GM18526 (cell line): ENCODE results near the gene CDS2.

Experiments used
- POLR2A ChIP-seq: IDR thresholded peaks from 3 replicates; pipeline ENCODE4 v1.6.1; 2011; ENCODE audit not compliant: insufficient read length; ENCODE audit errors: extremely low read depth

The CDS2 gene

DNA sequence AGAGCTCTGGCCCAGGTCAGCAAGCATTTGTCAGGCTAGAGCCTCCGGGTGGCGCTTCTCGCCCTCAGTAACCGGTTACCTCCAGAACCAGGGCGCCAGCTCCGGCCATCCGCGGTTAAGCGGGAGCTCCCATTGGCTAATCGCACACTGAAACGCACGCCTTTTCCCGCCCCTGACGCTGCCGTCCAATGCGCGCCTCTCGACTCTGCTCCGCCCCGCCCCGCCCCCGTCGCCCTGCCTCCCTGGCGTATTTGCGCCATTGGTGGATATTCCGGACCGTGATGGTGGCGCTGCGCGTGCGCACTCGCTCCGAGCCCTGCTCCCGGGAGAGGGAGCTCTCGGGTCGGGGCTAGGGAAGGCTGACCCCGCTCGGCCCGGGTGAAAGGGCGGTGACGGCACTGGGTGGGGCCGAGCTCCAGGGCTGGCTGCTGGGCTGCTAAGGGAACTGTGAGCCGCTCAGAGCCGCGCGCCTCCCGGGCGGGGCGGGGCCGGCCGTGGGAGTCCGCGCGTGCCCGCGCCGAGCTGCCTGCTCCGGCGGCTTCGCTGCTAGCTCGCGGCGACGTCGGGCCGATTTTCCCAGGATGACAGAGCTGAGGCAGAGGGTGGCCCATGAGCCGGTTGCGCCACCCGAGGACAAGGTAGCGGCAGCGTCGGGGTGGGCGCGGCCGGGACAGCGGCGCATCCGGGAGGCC is at the start of gene CDS2:
TSS of gene CDS2 (plus strand) at position 497 of the 692 bp plus-strand sequence. CDS start at position 582, 85 bp downstream.
- peak; percentile 68 for TF ChIP-seq POLR2A

DNA sequence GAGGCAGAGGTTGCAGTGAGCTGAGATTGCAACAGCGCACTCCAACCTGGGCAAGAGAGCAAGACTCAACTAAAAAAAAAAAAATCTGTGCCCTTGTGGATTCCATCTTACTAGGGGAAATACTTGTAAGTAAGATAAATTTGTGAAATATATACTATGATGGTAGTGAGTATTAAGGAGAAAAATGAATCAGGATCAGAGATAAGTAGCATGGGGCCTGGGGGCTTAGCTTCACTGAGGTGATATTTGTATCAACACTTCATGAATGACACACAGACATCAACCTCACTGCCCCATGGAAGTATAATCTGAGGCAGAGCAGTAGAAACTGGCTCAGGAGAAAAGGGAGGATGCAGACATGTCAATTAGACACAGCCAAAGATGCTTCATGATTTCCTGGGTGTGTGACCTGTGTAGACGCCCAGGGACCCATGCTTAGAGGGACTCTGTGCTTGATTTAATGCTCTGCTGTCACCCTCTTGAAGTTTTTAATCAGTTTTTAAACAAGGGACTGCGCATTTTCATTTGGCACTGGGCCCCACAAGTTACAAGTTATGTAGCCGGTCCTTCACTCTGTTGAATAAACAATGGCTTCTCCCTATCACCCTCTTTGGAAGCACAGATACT is 48.9 kb upstream of the CDS2 start:
- no peak for TF ChIP-seq POLR2A

DNA sequence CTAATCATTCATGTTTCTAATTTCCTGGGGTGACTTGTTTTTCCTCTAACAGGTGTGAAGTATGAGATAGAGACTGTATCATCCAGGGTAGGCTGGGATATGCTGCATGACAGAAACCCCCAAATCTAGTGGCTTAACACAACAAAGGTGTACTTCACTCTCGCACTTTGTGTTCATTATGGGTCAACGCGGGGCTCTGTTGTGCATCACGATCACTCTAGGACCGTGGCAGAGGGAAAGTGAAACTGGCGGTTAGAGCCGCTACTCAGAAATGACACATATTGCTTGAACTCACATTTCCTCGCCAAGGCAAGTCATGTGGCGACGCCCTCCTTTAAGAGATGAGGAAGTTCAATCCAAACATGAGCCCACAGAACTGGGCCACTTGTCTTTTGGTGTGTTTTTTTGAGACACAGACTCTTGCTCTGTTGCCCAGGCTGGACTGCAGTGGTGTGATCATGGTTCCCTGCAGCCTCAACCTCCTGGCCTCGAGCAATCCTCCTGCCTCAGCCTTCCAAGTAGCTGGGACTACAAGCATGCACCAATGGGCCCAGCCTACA is 48.3 kb upstream of the CDS2 start:
- no peak for TF ChIP-seq POLR2A

DNA sequence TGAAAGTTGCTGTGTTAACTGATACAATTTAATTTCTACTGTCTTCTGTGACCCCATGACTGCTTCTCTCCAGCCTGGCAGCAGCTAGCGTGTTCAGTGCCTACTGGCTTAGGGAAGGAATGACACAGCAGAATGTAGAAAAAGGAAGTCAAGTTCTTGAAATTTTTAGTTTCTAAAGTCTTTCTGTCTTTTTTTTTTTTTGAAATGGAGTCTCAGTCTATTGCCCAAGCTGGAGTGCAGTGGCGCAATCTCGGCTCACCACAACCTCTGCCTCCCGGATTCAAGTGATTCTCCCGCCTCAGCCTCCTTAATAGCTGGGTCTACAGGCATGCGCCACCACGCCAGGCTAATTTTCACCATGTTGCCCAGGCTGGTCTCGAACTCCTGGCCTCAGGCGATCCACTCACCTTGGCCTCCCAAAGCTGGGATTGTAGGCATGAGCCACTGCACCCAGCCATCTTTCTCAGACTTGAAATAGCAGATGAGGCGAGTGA is 46.4 kb upstream of the CDS2 start:
- no peak for TF ChIP-seq POLR2A

GRCh38 chr20:5085380-5085779 is 41.4 kb upstream of the CDS2 start:
- TF ChIP-seq POLR2A, result no peak

- no peak for TF ChIP-seq POLR2A
Measured at GRCh38 chr20:5088688-5089087, 38.1 kb upstream of the CDS2 start.

DNA sequence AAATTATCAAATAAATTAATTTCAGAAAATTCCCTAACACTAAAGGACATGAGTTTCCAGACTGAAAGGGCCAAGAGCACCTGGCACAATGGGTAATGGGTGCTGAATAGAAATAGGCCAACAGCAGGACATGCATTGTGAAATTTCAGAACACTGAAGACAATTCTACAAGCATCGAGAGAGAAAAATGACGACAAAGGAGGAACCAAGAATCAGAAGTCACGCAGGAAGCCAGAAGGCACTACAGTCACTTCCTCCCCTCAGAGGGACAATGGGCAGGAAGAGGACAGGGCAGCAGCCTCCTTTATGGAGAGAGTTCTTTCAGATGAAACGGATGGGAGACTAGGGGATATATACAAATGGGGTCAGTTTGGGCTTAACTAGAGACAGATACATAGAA is 36.6 kb upstream of the CDS2 start:
- TF ChIP-seq POLR2A, result no peak

DNA sequence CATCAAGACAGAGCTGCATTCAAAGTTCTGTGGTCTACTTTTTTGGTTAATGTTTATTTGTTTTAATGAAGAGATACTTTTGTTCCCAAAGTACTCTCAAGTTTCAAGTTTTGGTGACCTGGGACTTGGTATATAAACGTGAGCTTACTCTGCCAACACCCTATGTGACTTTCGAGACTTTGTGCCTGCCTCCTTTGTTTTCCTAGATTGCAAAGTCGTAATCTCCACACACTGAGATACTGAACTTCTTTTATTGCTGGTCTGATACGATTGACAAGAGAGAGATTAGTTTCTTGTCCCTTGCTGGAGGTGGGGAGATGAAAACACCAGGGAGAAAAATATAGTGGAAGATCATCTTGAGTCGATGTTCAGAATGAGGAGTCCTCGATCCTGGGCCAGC is 34.9 kb upstream of the CDS2 start:
- TF ChIP-seq POLR2A, result no peak

GRCh38 chr20:5092765-5093339 is 34.0 kb upstream of the CDS2 start:
- TF ChIP-seq POLR2A, result no peak

GRCh38 chr20:5095454-5095853 is 31.4 kb upstream of the CDS2 start:
- TF ChIP-seq POLR2A, result no peak

DNA sequence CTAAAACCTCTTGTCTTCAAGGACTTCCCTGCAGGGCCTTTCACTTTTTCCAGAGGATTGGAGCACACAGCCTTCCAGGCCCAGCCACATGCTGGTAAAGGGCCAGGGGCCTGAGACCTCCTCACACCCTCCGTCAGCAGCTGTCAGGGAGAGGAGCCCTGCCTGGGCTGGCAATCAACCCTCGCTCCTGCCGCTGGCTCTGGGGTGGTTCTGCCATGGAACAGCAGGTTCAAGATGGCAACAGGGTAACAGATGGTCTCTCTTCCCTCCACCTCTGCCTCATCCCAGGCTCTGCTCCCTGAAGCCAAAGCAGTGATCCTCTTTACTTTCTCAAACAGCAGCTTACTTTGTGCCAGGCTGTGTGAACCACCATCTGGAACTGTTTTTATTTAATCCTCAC is 30.9 kb upstream of the CDS2 start:
- TF ChIP-seq POLR2A, result no peak

DNA sequence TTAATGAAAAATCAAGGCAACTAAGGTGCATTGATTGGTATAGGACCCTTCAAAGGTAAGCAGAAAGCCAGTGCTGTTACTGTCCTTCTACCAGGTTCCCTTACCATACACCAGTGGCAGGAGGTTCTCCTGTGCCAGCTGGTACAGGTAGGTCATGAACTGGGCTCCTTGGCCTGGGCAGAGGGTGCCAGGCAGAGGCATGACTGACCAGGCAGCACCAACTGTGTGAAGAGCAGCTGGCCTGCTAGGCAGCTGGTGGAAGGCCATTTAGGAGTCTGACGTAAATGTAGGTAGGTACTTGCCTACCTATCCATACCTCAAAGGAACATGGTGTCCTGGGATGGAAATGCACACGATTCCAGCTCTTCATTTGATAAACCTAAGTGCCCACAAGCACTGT is 30.3 kb upstream of the CDS2 start:
- TF ChIP-seq POLR2A, result no peak

- no peak for TF ChIP-seq POLR2A
Measured at GRCh38 chr20:5100684-5101347, 26.0 kb upstream of the CDS2 start.

DNA sequence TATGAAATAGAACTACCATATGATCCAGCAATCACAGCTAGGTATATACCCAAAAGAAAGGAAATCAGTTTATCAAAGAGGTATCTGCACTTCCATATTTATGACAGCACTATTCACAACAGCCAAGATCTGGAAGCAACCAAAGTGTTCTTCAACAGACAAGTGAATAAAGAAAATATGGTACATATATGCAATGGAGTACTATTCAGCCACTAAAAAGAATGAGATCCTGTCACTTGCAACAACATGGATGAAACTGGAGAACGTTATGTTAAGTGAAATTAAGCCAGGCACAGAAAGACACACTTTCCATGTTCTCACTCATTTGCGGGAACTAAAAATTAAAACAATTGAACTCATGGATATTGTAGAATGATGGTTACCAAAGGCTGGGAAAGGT is 22.3 kb upstream of the CDS2 start:
- TF ChIP-seq POLR2A, result no peak

GRCh38 chr20:5109276-5109675 is 17.5 kb upstream of the CDS2 start:
- no peak for TF ChIP-seq POLR2A

GRCh38 chr20:5113615-5113986 is 13.2 kb upstream of the CDS2 start:
- TF ChIP-seq POLR2A, result no peak
